ENCODE data around the gene PDGFC.

The PDGFC gene

DNA sequence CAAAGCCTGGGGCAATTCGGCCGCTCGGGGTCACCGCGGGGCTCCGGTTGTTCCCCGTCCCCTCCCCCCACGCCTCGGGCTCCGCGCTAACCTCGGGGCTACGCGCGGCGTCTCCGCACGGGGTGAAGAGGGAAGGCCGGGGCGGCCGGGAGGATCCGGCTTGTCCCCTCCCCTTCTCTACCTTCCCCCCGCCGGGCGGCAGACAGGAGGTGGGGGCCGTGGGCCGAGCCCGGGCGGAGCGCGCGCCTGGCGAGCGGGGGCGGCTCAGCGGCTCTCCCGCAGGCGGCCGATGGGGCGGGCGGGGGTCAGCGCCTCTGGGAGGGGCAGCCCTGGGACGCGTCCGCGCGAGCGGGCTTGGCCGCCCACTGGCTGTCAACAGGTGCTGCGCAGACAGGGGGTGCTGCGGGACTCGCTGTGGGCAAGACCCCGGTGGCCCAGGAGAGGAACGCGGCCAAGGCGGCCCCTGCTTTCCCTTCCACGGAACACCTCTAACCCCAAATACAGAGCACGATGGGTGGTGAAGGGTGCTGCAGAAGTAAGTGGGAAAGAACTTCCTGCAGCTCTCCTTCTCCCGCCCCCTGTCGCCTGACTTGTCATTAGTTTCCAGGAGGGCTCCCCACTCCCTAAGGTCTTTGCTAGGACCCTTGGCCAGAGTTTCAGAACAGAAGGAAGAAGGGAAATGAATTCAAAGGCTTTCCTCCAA, at the start of gene PDGFC:
Gene PDGFC (minus strand): TSS at position 124 of the 703 bp plus-strand sequence. CDS start 896 bp downstream, outside the sequence.
- FAIRE-seq: no peak

GRCh38 chr4:157020882-157021281, 49.3 kb upstream of the PDGFC start:
- no peak for FAIRE-seq

GRCh38 chr4:157018920-157019490, 47.4 kb upstream of the PDGFC start:
- FAIRE-seq: no peak

DNA sequence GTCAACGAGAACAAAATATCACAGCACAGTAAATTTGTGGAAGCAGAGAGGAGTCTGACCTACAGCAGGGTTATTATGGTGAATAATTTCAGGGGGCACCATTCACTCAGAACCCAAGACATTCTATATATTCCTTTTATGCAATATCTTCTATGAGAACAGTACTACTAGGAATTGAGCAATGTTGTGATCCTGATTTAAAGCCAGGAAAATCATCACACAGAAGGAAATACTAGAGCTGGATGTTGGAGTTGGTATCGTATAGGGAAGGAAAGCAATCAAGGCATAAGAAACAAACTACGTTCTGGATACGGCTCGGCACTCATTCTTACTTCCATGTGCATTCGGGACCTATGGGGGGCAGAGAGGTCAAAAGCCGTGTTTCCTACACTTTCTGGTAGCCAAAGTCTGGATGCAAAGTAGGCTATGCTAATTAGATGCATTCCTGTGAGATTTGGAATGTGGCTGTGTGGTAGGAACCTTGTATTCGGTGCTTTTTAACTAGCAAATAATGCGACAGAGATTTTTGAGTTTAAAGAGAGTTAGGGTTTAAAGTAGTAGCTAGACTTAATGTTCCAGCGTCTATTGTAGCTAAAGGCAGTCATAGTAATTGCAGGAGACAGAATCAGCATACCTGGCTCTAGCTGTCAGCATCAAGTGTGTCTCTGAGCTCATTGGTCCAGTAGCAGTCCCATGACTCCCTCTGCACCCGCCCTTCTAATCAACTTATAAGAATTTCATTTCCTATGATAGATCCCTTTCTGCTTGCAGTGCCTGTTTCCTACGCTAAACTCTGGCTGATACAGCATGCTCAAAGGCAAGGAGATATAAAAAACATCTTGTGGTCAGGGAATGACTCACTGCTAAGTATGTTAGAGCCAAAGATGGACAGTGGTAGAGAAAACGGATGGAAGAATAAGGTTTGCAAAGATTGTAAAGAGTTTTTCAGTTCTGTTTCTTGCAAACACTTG, 43.3 kb upstream of the PDGFC start:
- no peak for FAIRE-seq

- FAIRE-seq: no peak
Measured at GRCh38 chr4:157013656-157014055, 42.1 kb upstream of the PDGFC start.

- no peak for FAIRE-seq
Measured at GRCh38 chr4:157012781-157013180, 41.2 kb upstream of the PDGFC start.

- no peak for FAIRE-seq
Measured at GRCh38 chr4:157012296-157012695, 40.7 kb upstream of the PDGFC start.

- FAIRE-seq: no peak
Measured at GRCh38 chr4:157010630-157011029, 39.0 kb upstream of the PDGFC start.

DNA sequence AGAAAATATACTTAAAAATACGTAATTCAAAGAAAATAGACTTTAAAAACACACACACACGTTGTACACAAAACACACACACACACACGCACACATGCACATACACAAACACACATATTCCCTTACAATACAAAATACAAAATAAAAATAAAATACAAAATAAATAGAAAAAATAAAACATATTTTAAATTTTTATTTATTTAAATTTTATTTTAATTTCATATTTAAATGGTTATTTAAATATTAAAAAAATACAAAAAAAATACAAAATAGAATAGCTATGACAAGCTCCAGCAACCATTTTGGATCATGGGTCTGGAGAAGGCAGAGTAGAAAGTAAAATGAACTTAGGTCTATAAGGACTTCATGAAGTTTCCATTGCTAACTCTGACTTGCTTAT, 34.2 kb upstream of the PDGFC start:
- FAIRE-seq: peak; percentile 74

DNA sequence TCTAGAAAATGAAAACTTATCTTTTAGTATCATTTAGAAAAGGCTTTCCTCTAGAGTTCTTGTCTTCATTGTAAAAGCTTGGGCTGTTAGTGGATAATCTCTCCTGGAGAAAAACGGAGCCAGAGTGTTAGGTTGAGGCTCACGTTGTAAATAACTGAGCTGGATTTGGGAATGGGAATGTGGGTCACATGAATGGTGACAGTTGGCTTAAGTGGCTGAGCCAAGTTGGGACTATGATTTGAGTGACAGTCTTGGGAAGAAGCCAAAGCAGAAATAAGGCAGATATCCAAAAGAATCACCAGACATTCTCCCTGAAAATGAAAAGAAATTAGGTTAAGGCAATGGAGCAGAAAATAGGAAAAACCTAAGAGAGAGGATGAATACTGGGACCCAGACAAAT, 33.6 kb upstream of the PDGFC start:
- no peak for FAIRE-seq

DNA sequence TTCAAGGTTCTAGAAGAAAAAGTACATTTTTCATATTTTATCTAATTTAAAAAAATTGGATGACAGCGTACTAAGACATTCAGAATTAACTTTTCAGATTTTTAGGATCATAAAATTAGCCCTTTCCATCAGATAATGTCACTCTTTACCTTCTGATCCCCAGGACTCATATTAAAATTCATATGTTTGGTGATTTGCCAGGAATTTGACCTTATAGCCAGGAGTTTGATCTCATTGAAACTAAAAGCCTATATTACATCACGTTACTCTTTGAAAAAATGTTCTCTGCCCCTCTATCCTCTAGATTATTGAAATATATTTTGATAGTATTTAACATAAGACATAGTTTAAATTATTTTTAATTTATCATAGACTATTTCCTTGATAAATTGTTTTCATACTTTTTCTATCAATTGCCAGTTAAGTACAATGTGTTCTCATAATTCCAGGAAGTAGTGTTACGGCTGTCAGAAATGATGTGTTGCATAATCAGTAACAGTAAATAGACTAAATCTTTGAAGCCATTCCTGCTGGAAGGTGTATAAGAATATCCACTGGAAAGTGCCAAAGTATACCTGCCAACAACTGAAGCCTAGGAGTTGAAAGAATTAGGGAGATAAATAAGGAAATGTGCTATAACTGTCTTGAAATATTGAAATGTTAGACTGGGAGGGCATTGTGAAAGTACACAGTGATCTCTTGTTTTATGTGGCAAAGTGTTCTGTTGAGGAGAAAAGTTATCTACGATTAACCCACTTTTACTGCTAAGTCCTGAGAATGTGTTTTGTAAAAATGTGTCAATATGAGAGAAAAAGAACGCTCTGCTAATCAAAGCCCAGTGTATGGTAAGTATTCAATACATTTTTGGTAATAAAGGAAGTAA, 32.9 kb upstream of the PDGFC start:
- FAIRE-seq: no peak

DNA sequence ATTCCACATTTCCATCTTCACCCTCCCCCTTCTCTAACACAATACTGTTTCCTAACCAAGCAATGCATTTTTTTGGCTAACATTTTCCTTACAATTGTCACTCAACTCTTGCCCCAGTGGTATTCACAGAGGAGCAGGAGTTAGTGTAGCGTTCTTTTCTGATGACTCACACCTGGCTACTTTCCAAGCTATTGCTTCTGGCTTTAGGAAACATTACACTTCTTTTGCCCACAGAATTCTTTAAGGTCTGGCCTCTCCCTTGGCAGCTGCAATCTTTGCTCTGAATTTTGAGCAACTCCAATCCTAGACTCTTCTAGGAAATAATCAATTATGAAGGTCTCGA, 27.5 kb upstream of the PDGFC start:
- FAIRE-seq: no peak

- no peak for FAIRE-seq
Measured at GRCh38 chr4:156998500-156999174, 27.0 kb upstream of the PDGFC start.

DNA sequence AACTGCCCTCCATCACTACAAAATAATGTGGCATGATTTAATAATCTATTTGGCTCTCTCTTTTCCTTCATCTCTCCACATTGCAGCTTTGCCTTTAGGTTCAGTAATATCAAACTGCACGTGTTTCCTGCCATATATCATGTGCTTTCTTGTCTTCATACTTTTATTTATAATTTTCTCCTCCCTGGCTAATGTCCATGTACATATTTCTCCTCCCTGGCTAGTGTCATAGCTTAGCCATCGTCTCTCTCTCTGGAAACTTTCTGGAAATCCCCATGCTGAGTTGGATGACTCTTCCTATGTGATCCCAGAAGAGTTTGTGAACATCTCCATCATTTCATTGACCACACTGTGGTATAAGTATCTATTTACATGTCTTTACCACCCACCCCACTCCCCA, 21.3 kb upstream of the PDGFC start:
- FAIRE-seq: no peak

- no peak for FAIRE-seq
Measured at GRCh38 chr4:156991161-156991560, 19.6 kb upstream of the PDGFC start.

DNA sequence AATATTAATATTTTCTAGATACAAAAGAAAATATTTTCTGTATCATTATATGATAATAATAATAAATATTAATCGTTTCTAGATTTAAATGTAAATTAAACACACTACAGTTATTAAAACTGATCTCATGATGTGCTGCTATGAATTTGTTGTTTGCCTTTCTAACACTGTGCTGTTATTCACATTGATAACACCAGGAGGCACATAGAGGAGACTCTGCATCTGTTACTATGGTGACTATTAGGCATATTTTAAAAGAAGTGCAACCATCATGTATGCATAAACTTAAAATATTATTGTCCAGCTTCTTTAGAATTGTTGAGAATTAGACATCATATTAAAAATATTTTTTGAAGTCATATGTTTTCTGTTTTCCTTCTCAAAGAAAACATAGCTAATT, 11.8 kb upstream of the PDGFC start:
- no peak for FAIRE-seq

DNA sequence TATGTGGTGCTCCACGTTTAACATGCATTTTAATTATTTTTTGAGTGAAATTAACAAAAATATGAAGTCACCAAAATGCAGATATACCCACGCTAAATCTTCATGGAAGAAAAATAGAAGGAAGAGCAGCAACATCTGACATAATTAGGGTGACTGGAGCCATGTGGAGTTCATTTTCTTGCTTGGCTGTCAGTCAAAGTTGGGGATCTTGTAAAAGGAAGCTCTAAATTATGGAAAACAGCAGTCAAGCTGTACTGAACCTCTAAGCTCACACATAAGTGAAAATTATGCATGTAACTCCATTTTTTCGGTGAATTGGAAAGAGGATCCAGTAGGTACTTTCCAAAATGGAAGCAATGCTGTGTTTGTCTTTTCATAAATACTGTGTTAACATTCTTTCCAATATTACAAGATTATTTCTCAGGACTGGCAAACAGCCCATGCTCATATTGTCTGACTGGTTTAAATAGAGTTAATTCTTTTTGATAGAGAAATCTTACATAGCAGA, 9.7 kb upstream of the PDGFC start:
- FAIRE-seq: no peak

DNA sequence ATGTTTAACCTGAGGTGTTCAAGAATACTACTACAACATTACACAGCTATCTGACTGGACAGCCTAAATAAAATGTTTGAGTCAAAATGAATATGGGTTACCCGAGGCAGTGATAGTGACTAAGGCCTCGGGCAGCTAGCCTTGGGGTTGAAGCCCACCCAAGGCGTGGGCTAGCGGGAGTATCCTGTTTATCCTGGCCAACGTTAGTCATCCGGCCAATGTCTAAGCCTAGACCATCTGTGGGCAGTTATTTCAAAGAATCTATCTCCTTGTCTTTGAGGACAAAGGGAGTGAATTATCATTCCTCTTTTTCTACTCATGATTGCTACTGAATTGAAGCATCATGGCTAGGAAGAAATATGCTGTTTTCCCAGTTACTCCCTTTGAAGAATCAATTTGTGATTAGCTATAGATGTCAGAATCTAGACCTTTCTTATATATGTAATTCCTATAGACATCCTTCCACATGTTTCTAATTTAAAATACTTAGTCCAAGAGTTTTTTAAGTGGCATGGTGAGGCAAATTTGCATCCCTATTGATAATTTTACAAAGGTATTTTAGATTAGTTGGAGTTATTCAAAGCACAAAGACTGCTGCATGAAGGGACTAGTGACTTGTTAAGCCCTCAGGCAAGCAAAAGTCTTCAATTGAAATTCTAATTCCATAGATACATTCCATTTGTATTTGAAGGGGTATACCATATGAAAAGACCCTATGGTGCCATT, 6.0 kb upstream of the PDGFC start:
- no peak for FAIRE-seq

GRCh38 chr4:156976147-156976546, 4.5 kb upstream of the PDGFC start:
- no peak for FAIRE-seq

DNA sequence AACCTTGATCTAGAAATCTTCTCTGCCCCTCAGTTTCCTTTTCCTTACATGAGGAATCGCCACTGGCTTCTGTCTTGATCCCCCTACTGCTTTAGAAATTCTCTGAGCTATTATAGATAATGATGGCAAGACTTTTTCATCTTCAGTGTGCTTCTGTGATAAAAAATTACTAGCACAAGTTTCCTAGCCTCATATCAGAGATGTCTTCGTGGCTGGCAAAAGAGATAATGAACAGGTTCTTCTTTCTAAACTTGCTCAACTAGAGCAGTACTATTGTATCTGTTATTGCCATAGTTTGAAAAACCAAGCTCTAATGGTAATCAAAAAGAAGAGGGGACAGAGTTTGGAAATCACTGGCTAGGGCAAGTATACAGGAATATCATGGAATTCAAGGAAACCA, 4.1 kb upstream of the PDGFC start:
- FAIRE-seq: no peak

GRCh38 chr4:156974264-156974663, 2.7 kb upstream of the PDGFC start:
- FAIRE-seq: no peak
